ENCODE results near the gene ANKRD12. TPM values are rescaled to one million over a fixed set of nuclear protein-coding genes. Genes with fewer than 3 reads are reported as not detected.

ANKRD12 gene
- total RNA-seq, 2 experiments from 2014 or later: 37.5 to 40.0 TPM

GRCh38 chr18:9133225-9133624, 3.4 kb upstream of the ANKRD12 start:
- CTCF ChIA-PET: interaction anchor here (1.4 kb wide), 1 partner anchor 59 kb away, joined by 4 read pairs; no protein-coding TSS in a partner anchor
- Mint-ChIP-seq H3K9me3 (no peaks in the 10 kb centered on the region), H3K27me3 (ENCODE audit: low read depth) (no peaks in the 10 kb centered on the region), H3K4me3 (no peak overlapping the region), H3K4me1 (ENCODE audit: low read depth) (peaks cover 49% of the 10 kb centered on the region), H3K27ac (peak overlapping the region; percentile 34), H3K36me3 (ENCODE audit: low read depth) (peaks cover 41% of the 10 kb centered on the region)
- intact Hi-C loops (cut with micrococcal nuclease): no loop called here
- no peak for DNase-seq

DNA sequence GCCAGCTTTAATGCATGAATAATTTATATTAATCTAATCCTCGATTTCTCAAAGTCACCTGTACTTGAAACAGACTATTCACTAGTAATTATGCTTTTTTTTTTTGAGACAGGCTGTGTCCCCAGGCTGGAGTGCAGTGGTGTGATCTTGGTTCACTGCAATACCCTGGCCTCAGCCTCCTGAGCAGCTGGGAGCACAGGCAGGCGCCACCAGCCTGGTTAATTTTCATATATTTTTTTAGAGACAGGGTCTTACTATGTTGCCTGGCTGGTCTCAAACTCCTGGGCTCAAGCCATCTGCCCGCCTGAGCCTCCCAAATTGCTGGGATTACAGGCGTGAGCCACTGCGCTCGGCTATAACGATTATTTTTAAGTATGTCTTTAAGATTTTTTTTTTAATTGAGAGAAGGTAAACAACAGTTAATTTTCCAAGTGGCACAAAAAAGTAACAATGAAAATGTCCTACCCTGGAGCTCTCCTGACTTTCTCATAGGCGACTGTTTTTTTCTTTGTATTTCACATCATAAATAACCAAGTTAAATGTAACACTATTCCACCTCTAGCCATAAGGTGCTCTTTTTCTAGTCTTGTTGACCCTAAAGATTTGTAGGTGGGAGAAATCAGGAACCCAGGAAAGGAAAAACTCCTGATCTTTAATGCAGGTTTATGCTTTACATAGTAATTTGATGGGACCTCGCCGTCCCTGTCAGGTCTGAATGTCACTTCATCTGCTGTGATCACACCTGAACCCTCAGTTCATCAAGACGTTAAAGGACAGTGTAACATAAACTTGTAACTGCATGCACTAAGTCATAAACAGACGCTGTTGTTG, 1.3 kb upstream of the ANKRD12 start:
- Mint-ChIP-seq H3K36me3 (ENCODE audit: low read depth) (peaks cover 26% of the 10 kb centered on the region), H3K4me1 (ENCODE audit: low read depth) (peaks cover 55% of the 10 kb centered on the region)
- intact Hi-C loops (cut with micrococcal nuclease): loop anchor here (5.0 kb wide), 1 partner anchor 477 kb away; the partner anchor contains the start of gene PPP4R1

GRCh38 chr18:9135912-9136314, 668 bp upstream of the ANKRD12 start:
- H3K27ac Mint-ChIP-seq: peak overlapping the region; percentile 96
- DNase-seq: peak; percentile 48
- intact Hi-C loops (cut with micrococcal nuclease): loop anchor here (1.0 to 5.0 kb wide), 9 partner anchors 18 to 777 kb away; partner anchors contain the start of genes MTCL1, NDUFV2, PPP4R1 and RALBP1
- peaks cover 57% of the 10 kb centered on the region for H3K4me1 Mint-ChIP-seq (ENCODE audit: low read depth)
- CTCF ChIA-PET: interaction anchor here (2.1 kb wide), 1 partner anchor 53 kb away, joined by 6 read pairs; no protein-coding TSS in a partner anchor
- H3K27me3 Mint-ChIP-seq (ENCODE audit: low read depth): no peaks in the 10 kb centered on the region
- H3K4me3 Mint-ChIP-seq: peak overlapping the region; percentile 96
- H3K9me3 Mint-ChIP-seq: no peaks in the 10 kb centered on the region
- H3K36me3 Mint-ChIP-seq (ENCODE audit: low read depth): peaks cover 26% of the 10 kb centered on the region

More for the DNA sequence above, 1.3 kb upstream of the ANKRD12 start:
- no peak for DNase-seq
- H3K27ac Mint-ChIP-seq: peak overlapping the region; percentile 96
- H3K27me3 Mint-ChIP-seq (ENCODE audit: low read depth): no peaks in the 10 kb centered on the region
- CTCF ChIA-PET: interaction anchor here (0.6 to 2.1 kb wide), 10 partner anchors 12 to 357 kb away, joined by 3 to 6 read pairs (median 3); no protein-coding TSS in a partner anchor
- H3K4me3 Mint-ChIP-seq: peak overlapping the region; percentile 96
- no peaks in the 10 kb centered on the region for H3K9me3 Mint-ChIP-seq

DNA sequence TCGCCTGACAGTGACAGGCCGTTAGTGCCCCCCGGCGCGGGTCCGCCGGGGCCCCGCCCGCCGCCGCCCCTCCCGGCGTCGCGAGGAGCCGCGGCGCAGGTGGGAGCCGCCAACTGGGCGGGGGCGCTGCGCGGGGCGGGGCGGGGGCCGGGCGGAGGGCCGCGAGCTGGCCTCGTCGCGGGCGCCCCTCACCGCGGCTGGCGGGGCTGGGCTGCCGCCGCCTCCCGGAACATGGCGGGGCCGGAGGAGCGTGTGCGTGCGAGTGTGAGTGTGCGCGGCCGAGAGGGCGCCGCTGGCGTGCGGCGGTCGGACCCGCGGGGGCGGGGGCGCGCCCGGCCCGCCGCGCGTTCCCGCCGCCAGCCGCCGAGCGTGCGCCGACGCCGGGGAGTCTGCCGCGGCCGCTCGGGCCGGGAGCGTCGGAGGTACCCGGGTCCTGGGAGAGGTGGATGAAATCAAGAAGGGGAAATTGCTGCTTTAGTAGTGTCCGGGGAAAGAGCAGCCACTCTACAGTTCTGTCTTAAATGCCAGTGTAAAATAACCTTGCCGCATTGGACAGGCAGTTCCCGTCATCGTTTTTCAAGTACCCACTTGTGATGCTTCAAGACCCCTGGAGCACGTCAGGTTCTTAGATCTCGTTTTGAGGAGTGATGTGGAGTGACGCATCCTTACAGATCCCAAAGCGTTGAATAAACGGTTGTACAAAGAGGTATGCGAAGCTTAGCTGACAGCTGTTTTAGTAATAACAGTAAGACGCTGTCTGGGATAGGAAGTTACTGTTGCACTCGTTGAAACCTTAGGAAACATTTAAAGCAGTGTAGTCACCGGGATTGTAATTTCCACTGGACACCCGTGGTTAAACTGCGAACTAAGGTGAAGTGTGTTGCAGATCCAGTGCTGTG, 836 bp downstream of the ANKRD12 start:
- H3K9me3 Mint-ChIP-seq: no peaks in the 10 kb centered on the region
- CTCF ChIA-PET: interaction anchor here (0.6 to 8.8 kb wide), 5 partner anchors 20 to 472 kb away, joined by 3 to 63 read pairs (median 5); partner anchors contain the start of gene NDUFV2
- H3K36me3 Mint-ChIP-seq (ENCODE audit: low read depth): peaks cover 17% of the 10 kb centered on the region
- no peaks in the 10 kb centered on the region for H3K27me3 Mint-ChIP-seq (ENCODE audit: low read depth)
- H3K4me1 Mint-ChIP-seq (ENCODE audit: low read depth): peaks cover 64% of the 10 kb centered on the region
- peak overlapping the region; percentile 96 for H3K4me3 Mint-ChIP-seq
- intact Hi-C loops (cut with micrococcal nuclease): loop anchor here (2.0 to 5.0 kb wide), 3 partner anchors 433 to 775 kb away; partner anchors contain the start of genes MTCL1 and PPP4R1
- peak; percentile 63 for DNase-seq
- H3K27ac Mint-ChIP-seq: peak overlapping the region; percentile 95

- Mint-ChIP-seq H3K27me3 (ENCODE audit: low read depth) (no peaks in the 10 kb centered on the region), H3K27ac (peak overlapping the region; percentile 90), H3K4me1 (ENCODE audit: low read depth) (peaks cover 65% of the 10 kb centered on the region), H3K9me3 (no peaks in the 10 kb centered on the region), H3K36me3 (ENCODE audit: low read depth) (peaks cover 13% of the 10 kb centered on the region), H3K4me3 (peak overlapping the region; percentile 86)
- DNase-seq: no peak
- CTCF ChIA-PET: interaction anchor here (0.8 to 8.8 kb wide), 11 partner anchors 8 to 336 kb away, joined by 3 to 63 read pairs (median 5); partner anchors contain the start of genes NDUFV2 and RALBP1
- intact Hi-C loops (cut with micrococcal nuclease): loop anchor here (1.0 to 10.0 kb wide), 4 partner anchors 22 to 525 kb away; partner anchors contain the start of gene PPP4R1
Observed at GRCh38 chr18:9139400-9140039, 2.9 kb downstream of the ANKRD12 start.

DNA sequence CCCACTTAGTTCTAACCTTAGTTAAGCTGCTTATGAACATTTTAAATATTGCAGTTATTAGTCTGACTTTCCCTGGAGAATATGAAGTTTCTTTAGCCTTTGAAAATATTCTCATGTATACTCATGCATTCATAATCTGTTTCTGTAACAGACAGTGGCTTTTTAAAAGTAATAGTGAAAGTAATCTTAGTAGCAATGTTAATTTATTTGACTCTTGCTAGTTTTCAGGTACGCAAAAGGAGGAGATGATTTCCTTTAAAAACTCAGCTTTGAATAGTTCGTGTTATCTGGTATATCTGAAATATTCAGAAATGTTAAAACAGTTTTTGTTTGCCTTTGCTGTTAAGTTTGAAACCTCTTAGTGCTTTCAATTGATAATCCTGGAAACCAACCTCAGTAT, 3.8 kb downstream of the ANKRD12 start:
- CTCF ChIA-PET: interaction anchor here (0.8 to 8.8 kb wide), 7 partner anchors 14 to 335 kb away, joined by 3 to 63 read pairs (median 10); partner anchors contain the start of genes NDUFV2 and RALBP1
- peaks cover 67% of the 10 kb centered on the region for H3K4me1 Mint-ChIP-seq (ENCODE audit: low read depth)
- intact Hi-C loops (cut with micrococcal nuclease): loop anchor here (1.0 to 10.0 kb wide), 3 partner anchors 23 to 526 kb away; no protein-coding TSS in a partner anchor
- H3K27me3 Mint-ChIP-seq (ENCODE audit: low read depth): no peaks in the 10 kb centered on the region
- no peak for DNase-seq
- peaks cover 10% of the 10 kb centered on the region for H3K36me3 Mint-ChIP-seq (ENCODE audit: low read depth)
- peak overlapping the region; percentile 74 for H3K4me3 Mint-ChIP-seq
- peak overlapping the region; percentile 90 for H3K27ac Mint-ChIP-seq
- no peaks in the 10 kb centered on the region for H3K9me3 Mint-ChIP-seq

GRCh38 chr18:9140984-9141383, 4.4 kb downstream of the ANKRD12 start:
- Mint-ChIP-seq H3K9me3 (no peaks in the 10 kb centered on the region), H3K27me3 (ENCODE audit: low read depth) (no peaks in the 10 kb centered on the region), H3K4me3 (peak overlapping the region; percentile 2), H3K36me3 (ENCODE audit: low read depth) (peaks cover 7% of the 10 kb centered on the region), H3K27ac (peak overlapping the region; percentile 90), H3K4me1 (ENCODE audit: low read depth) (peaks cover 68% of the 10 kb centered on the region)
- CTCF ChIA-PET: interaction anchor here (1.0 to 8.8 kb wide), 6 partner anchors 13 to 69 kb away, joined by 3 to 63 read pairs (median 4); no protein-coding TSS in a partner anchor
- DNase-seq: no peak
- intact Hi-C loops (cut with micrococcal nuclease): loop anchor here (1.0 to 10.0 kb wide), 3 partner anchors 24 to 526 kb away; no protein-coding TSS in a partner anchor

DNA sequence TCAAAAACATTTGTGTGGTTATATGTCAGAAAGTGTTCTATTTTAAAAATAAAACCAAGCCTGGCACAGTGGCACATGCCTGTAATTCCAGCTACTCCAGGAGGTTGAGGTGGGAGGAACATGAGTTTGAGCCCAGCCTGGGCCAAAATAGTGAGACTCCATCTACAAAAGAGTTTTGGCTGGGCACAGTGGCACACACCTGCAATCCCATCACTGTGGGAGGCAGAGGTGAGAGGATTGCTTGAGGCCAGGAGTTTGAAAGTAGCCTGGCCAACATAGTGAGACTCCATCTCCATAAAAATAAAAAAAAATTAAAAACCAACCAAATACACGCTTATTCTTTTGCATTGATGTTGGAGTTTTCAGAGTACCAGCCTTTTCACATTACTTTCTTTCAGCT, 9.6 kb downstream of the ANKRD12 start:
- peaks cover 76% of the 10 kb centered on the region for H3K4me1 Mint-ChIP-seq (ENCODE audit: low read depth)
- DNase-seq: no peak
- no peaks in the 10 kb centered on the region for H3K9me3 Mint-ChIP-seq
- CTCF ChIA-PET: interaction anchor here (0.6 to 2.8 kb wide), 3 partner anchors 21 to 456 kb away, joined by 3 to 18 read pairs (median 5); no protein-coding TSS in a partner anchor
- intact Hi-C loops (cut with micrococcal nuclease): loop anchor here (5.0 to 10.0 kb wide), 3 partner anchors 129 to 531 kb away; no protein-coding TSS in a partner anchor
- H3K4me3 Mint-ChIP-seq: no peak overlapping the region
- no peaks in the 10 kb centered on the region for H3K27me3 Mint-ChIP-seq (ENCODE audit: low read depth)
- H3K27ac Mint-ChIP-seq: peak overlapping the region; percentile 74
- H3K36me3 Mint-ChIP-seq (ENCODE audit: low read depth): peaks cover 4% of the 10 kb centered on the region

DNA sequence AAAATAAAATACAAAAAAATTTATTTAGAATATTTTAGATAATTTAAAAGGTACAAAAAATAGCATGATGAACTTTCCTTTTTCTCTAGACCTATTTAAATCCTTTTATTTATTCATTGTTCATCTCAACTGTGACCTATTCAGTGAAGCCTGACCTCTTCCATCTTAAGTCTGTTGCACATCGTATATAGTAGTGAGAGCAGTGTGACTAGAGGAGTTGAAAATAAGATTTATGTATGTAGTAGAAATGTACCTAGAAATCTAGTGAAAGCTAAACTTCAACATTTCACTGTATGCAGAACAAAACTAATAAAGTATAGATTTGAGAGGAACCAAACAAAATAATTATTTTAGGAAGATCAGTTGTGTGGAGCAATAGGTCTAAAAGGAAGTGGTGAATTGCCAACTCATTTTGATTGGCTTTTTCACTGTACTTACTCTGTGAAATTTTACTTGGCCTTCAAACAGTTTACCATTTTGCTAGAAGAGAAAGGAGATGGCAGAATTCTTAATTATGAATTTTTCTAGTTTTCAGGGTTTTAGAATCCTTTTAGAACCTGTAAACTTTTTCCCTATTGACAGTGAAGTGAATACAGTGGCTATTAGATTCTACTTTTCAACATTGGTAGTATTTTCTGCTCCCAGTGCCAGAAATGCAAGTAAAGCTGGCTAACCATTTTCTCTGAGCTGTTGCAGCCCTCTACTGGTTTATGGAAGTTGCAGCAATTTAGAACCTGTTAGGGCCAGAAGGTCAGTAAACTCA, 11.0 kb downstream of the ANKRD12 start:
- DNase-seq: peak; percentile 42
- H3K4me3 Mint-ChIP-seq: no peak overlapping the region
- no peaks in the 10 kb centered on the region for H3K27me3 Mint-ChIP-seq (ENCODE audit: low read depth)
- CTCF ChIA-PET: interaction anchor here (0.5 to 2.8 kb wide), 12 partner anchors 8 to 445 kb away, joined by 3 to 18 read pairs (median 3); partner anchors contain the start of gene TWSG1
- H3K9me3 Mint-ChIP-seq: no peaks in the 10 kb centered on the region
- H3K36me3 Mint-ChIP-seq (ENCODE audit: low read depth): peaks cover 4% of the 10 kb centered on the region
- peak overlapping the region; percentile 76 for H3K27ac Mint-ChIP-seq
- peaks cover 73% of the 10 kb centered on the region for H3K4me1 Mint-ChIP-seq (ENCODE audit: low read depth)
- intact Hi-C loops (cut with micrococcal nuclease): loop anchor here (1.0 to 10.0 kb wide), 9 partner anchors 40 to 533 kb away; no protein-coding TSS in a partner anchor

DNA sequence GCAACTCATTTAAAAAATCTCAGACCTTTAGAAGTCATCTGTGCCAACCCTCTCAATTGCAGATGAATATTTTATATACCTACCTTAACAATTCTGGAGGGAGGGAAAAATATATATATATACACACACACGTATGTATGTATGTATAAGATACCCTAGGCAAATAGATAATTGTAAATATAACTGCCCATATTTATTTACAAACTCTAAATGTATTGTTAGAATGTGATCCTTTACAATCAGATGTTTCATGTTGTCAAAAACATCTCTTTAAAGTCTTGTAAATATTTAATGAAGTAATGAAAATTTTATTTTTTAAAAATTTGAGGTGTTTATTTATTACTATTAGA, 11.6 kb downstream of the ANKRD12 start:
- Mint-ChIP-seq H3K9me3 (no peaks in the 10 kb centered on the region), H3K36me3 (ENCODE audit: low read depth) (peaks cover 4% of the 10 kb centered on the region), H3K27me3 (ENCODE audit: low read depth) (no peaks in the 10 kb centered on the region), H3K4me3 (no peak overlapping the region), H3K4me1 (ENCODE audit: low read depth) (peaks cover 77% of the 10 kb centered on the region), H3K27ac (no peak overlapping the region)
- CTCF ChIA-PET: interaction anchor here (0.8 to 2.8 kb wide), 8 partner anchors 9 to 74 kb away, joined by 3 to 18 read pairs (median 5); no protein-coding TSS in a partner anchor
- no peak for DNase-seq
- intact Hi-C loops (cut with micrococcal nuclease): loop anchor here (1.0 to 10.0 kb wide), 8 partner anchors 41 to 533 kb away; no protein-coding TSS in a partner anchor
